H4 (cell line): ENCODE measurements around the gene GCN1. TPM values are rescaled to one million over a fixed set of nuclear protein-coding genes. Genes with fewer than 3 reads are reported as not detected.

Experiments
- DNase-seq: peaks from one replicate; pipeline ENCODE4 v3.0.0-alpha.2; 2015; ENCODE audit warnings: low spot score
- total RNA-seq: library from RNA; depleted of rRNA; stranded (reverse); fragments of >200 nt; shearing (Covaris generic); gene quantifications from 2 replicates; pipeline ENCODE4 v1.2.3, GENCODE V29; 2014

The GCN1 gene
- total RNA-seq, 1 experiment from 2014 or later: 59.7 TPM

- DNase-seq: no peak
Observed at GRCh38 chr12:120142231-120142877, 52.2 kb downstream of the GCN1 start.

- DNase-seq: no peak
Observed at GRCh38 chr12:120141336-120141735, 53.2 kb downstream of the GCN1 start.

DNA sequence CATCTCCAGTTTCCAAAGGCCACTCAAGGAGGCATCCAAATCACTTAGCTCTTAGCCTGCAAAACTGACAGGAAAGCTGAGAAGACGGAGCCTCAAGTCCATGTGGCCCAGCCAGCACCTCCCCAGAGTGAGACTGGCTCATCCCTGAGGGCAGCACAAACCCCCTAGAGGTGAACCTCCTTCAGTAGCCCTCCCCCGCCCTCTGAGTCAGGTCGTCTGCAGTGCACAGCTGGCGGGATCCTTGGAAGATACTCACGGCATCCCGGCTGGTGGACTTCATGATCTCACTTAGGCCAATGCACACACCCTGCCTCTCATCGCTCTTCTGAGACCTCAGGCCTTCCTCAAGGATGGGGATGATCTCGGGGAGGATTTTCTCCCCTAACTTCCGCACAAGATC is 53.9 kb downstream of the GCN1 start:
- DNase-seq: no peak

- no peak for DNase-seq
Observed at GRCh38 chr12:120139958-120140357, 54.6 kb downstream of the GCN1 start.

DNA sequence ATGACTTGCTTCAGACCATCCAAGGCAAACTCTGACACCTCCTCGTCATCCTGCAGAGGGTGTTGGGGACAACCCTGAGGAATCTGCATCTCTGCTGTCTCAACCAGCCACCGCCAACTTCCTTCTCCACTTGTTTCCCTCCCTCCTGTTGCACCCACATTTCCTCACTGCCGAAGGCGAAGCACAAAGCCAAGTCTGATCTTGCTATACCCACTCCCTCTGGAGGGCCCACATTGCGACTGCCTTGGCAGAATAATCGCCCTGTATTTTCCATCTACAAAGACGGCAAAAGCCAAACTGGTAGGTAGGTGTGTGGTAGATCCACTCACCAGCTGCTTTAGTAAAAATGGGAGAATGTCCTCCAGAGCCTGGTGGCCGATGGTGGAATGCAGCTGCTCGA is 56.1 kb downstream of the GCN1 start:
- DNase-seq: no peak

DNA sequence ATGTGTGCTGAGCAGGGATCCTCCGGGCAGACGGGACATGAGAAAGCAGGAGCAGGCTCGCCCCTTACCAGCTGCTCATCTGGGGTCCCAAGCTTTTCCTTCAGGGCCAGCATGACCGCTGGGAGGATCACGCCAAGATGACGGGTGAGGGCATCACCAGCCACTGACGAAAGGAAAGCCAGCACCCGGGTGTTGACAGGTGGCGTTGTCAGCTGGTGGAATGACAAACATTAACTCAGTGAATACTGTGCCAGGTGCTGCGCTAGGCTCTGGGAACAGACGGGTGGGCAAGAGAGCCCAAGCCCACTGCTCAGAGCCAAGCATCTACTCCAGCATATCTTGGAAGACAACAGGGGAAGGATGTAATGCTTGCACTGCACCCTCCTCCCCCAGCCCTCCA is 56.7 kb downstream of the GCN1 start:
- DNase-seq: no peak

DNA sequence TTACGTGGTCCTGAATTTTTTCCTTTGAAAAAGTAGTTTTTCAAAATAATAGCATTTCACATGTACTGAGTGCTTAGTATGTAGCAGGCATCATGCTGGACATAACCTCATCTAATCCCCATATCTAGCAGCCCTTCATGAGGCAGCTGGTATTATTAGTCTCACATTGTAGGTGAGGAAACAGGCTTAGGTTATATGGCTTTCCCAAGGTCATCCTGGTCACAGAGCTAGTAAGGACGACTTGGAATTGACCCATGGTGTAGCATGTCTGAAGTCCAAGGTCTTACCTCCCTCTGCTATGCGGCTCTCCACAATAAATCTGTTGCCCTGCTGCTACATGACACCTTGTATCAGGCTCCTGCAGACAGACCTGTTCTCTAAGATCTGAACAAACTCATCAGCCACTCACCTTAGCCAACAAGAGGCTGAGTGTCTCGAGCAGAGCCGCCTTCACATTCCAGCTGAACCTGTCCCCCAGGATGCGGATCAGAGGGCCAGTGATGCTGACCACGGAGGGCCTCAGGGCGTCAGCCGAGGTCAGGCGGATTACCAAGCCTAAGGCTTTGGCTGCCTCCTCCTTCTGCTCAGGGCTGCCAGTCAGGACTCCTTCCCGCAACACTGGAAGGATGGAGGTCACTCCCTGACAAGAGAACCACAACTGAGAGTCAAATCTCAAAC is 58.3 kb downstream of the GCN1 start:
- no peak for DNase-seq

DNA sequence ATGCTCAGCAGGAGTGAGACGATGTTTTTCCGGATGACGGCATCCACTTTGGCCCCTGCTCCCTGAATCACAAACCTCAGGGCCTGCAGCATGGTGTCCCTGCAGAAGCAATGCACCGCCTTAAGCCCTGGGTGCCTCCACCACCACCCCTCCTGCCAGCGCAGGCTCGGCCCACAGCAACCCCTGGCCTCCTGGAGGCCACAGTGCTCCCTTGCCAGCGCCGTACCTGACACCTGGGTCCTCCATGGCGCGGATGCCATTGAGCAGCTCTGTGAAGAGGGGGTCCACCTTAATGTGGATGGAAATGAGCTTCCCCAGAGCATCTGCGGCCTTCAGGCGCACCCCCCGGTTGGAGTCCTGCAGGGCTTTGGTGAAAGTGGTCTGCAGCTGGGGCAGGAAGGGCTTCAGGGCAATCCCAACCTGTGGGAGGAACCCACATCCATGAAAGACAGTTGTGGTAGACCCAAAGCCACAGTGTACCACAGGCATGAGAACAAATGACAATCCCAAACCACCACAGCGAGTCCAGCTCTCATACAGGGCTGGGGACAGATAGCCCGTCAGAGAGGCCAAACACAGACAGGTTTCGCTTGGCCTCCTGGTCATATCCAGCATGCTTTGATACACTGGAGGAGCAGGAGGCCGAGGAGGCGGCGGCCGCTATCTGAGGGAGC is 60.1 kb downstream of the GCN1 start:
- no peak for DNase-seq

- DNase-seq: no peak
Observed at GRCh38 chr12:120132863-120133385, 61.6 kb downstream of the GCN1 start.

- no peak for DNase-seq
Observed at GRCh38 chr12:120132054-120132836, 62.3 kb downstream of the GCN1 start.

DNA sequence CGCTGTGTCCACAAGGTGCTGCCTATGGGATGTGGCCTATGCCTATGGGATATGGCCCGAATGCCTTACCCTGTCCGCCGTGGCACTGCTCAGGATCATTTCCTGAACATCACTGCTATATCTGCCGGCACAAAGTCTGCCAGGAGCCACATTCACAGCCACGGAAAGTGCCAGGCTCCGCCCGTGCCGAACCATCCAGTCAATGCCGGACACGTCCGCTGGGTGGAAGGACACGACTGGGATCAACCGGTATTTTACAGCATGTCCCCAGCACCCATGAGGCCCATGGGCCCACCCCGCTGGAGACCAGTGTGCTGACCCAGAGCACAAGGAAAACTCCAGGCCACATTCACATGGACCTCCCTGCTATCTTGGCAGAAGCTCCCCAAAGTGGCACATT is 63.4 kb downstream of the GCN1 start:
- DNase-seq: no peak

DNA sequence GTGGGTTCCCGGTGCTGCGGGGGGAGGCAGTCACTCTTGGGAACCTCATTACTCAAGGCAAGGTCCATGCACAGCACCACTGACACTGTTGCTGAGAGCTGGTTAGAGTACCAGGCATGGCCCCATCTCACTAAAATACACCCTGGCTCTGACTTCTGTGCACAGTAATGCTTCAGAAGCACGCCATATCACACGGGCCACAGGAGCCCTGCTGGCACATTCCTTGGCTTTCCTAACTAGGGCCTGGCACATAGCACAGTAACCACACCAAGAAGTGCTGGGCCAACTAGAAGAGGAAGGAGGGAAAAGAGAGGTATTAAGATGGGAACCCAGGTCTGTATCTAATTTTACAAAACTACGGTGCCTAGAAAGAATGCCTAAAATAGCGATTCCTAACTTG is 64.5 kb downstream of the GCN1 start:
- no peak for DNase-seq

DNA sequence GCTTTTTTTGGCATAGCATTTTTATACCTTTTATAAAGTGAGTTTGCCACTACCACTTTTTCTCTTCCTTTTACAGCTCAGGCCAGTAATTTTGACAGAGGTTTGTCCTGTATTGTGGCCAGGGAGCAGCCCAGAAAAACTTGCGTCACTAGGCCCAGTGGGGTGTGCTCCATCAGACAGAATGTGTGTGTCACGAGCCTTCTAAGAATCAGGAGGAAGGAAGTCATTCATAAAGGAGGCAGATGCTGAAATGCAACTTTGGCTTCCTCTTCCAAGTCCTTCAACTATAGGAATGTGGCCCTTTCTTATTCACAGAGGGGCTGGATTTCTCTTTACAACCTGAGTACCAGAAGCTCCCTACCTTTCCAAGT is 67.9 kb downstream of the GCN1 start:
- DNase-seq: no peak

DNA sequence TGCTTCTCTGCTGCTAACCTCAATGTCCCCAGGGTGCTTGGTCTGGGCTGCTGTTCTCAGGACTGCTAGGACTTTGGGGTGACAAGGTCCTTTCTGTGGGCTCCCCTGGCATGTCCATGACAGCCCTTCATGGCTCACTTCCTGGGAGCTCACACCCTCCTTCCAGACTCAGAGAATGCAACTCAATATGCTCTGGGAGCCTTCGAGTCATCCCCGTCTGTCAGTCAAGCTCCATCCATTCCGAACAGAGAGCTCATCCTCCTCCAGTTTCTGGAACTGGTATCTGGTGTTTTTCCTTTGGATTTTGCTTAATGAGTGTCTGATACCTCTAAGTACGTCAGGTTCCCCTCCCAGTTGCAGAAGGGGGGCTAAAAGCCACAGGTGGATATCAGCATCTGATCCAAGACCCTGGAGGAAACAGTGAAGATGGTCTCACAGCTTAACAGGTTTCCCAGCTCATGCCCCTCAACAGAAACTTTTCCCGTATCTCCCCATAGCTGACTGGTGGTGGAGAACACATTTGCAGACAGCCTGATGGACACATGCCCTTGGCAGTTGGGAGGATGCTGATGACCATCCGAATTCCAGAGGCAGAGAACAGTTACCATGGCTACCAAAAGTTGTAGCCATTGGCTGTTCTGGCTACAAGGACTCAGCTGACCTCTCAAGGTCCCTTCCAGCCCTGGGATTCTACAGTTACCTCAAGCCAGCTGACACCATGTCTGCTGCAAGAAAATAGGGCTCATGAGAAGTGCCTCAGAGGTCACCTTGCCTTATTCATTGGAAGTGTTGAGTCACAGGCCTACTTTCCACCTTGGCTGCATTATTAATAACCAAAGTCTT is 68.5 kb downstream of the GCN1 start:
- DNase-seq: no peak

DNA sequence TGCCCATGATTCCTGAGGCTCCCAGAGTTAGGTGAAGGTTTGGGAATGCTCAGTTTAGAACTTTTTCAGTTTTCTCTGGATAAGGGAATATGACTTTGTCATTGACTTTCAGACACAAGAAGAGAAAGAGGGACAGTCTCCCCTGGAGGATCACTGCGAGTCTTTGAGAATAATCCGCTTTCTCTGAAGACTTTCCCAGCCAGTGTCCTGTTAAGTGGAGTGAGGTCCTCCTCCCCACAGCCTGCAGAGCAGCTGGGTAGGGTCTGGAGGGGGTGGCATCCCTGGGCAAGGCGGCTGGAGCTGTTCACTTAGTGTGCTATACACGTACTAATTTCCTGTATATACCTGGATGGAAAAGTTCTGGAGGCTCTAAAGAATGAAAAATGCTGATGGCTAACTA is 69.5 kb downstream of the GCN1 start:
- DNase-seq: no peak

DNA sequence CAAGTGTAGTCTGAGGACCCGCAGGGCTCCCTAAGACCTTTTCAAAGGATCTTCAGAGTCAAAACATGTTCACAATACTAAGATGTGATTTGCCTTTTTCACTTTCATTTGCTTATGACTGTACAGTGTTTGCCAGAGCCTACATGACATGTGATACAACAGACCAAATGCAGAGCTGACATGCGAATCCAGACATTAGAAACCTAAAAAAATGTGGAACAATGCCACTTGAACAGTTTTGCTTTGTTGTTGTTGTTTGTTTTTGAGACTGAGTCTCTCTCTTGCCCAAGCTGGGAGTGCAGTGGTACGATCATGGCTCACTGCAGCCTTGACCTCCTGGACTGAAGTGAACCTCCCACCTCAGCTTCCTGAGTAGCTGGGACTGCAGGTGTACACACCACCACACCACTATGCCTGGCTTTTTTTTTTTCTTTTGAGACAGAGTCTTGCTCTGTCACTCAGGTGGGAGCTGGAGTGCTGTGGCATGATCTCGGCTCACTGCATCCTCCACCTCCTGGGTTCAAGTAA is 72.7 kb downstream of the GCN1 start:
- no peak for DNase-seq

DNA sequence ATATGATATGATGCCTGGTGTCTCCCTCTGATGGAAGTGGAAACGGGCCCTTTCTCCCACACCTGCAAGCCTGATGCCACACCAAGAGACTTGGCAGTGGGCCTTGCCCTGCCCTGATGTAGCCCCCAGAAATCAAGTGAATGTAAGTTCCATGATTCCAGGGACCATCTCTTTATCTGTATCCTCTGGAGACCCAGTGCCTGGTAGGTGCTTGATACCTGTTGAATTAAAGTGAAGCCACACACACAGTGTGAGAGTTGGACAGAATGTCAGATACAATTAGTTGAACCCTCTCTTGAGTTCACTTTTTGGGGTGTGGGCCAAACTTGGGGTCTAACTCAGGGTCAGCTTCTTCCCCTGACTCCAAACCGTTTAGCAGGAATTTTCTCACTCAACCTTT is 73.2 kb downstream of the GCN1 start:
- DNase-seq: no peak

DNA sequence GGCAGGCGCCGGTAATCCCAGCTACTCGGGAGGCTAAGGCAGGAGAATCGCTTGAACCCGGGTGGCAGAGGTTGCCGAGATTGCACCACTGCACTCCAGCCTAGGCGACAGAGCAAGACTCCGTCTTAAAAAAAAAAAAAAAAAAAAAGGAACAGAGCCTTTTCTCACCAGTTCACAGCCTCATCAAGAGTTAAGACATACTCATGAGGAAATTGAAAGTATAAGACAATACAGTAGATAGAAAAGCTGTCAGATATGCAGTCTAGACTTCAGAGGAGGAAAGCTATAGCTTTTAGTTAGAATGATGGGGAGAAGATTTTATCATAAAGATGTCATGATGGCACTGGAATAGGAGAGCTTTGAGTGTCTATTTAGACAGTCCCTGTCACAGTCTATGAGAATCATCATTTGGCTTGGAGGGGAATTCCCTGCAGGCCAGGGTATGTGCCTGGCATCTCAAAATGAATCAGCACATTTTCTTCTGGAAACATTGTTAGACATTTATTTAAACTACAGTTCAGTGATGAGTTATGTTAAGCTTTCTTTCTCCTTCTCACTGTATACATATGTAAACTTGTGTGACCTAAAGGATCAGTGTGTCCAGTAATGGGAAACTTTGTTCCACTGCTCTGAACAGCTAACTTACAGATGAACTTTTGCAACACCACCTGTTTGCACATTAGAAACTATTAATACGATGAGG is 75.1 kb downstream of the GCN1 start:
- DNase-seq: no peak

GRCh38 chr12:120118321-120119061 is 76.0 kb downstream of the GCN1 start:
- no peak for DNase-seq

- DNase-seq: no peak
Observed at GRCh38 chr12:120117961-120118320, 76.6 kb downstream of the GCN1 start.
